ENCODE results near the gene ABHD11. TPM values are rescaled to one million over a fixed set of nuclear protein-coding genes. Genes with fewer than 3 reads are reported as not detected.

The ABHD11 gene
- total and polyA plus RNA-seq, 2 of the 4 experiments (the other 2 are of a cell fraction): 13.4 to 19.9 TPM

- WGBS, 2 experiments (ENCODE audit: extremely low coverage in 2 of 2, insufficient read length in 1 of 2): 100% methylated on average over 4 of the region's 8 CpGs; no CpG with 5 or more reads in 1 of the 2 experiments
- peaks cover 3% of the 10 kb centered on the region; the same call in 1 of the 2 replicates for H4K20me1 ChIP-seq (ENCODE audit: insufficient read depth, low read length)
- H3K9ac ChIP-seq (ENCODE audit: low read depth, low read length): no peak overlapping the region
- no peak overlapping the region for H3K27ac ChIP-seq (ENCODE audit: insufficient read depth, low read length)
- H3K4me1 ChIP-seq (ENCODE audit: control insufficient read depth, insufficient read depth, low read length): peaks cover 7% of the 10 kb centered on the region
- no peak overlapping the region for H3K4me3 ChIP-seq (ENCODE audit: insufficient read depth, low read depth, low read length)
- TF ChIP-seq MAZ (IDR thresholded peaks at IDR 0.05; ENCODE audit: borderline replicate concordance, low read depth, low read length) (no peak), RAD21 (IDR thresholded peaks at IDR 0.05; ENCODE audit: low read length) (no peak), BHLHE40 (IDR thresholded peaks at IDR 0.05; ENCODE audit: low read depth, low read length) (no peak), USF2 (IDR thresholded peaks at IDR 0.05; ENCODE audit: low read depth, low read length) (no peak), MXI1 (IDR thresholded peaks at IDR 0.05; ENCODE audit: borderline replicate concordance, low read depth, low read length) (no peak), SMC3 (IDR thresholded peaks at IDR 0.05; ENCODE audit: low read depth, low read length) (no peak), CHD1 (IDR thresholded peaks at IDR 0.05; ENCODE audit: low read depth, low read length) (no peak), RCOR1 (IDR thresholded peaks at IDR 0.05; ENCODE audit: insufficient replicate concordance, low read length) (no peak), POLR2A (IDR thresholded peaks at IDR 0.05; ENCODE audit: low read depth, low read length) (no peak), FOS (IDR thresholded peaks at IDR 0.05; ENCODE audit: low read depth, low read length) (no peak), RFX5 (IDR thresholded peaks at IDR 0.05; ENCODE audit: low read depth, low read length) (no peak), MAFK (IDR thresholded peaks at IDR 0.05; ENCODE audit: low read depth, low read length) (no peak), NFE2L2 (IDR thresholded peaks at IDR 0.05; ENCODE audit: low read depth, low read length) (no peak), CEBPB (IDR thresholded peaks at IDR 0.05; ENCODE audit: low read depth, low read length) (no peak)
- TF ChIP-seq, protein P1, sequence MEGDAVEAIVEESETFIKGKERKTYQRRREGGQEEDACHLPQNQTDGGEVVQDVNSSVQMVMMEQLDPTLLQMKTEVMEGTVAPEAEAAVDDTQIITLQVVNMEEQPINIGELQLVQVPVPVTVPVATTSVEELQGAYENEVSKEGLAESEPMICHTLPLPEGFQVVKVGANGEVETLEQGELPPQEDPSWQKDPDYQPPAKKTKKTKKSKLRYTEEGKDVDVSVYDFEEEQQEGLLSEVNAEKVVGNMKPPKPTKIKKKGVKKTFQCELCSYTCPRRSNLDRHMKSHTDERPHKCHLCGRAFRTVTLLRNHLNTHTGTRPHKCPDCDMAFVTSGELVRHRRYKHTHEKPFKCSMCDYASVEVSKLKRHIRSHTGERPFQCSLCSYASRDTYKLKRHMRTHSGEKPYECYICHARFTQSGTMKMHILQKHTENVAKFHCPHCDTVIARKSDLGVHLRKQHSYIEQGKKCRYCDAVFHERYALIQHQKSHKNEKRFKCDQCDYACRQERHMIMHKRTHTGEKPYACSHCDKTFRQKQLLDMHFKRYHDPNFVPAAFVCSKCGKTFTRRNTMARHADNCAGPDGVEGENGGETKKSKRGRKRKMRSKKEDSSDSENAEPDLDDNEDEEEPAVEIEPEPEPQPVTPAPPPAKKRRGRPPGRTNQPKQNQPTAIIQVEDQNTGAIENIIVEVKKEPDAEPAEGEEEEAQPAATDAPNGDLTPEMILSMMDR (conservative IDR thresholded peaks at IDR 0.05; ENCODE audit: low read depth, low read length): no peak
- TF ChIP-seq, protein P2, sequence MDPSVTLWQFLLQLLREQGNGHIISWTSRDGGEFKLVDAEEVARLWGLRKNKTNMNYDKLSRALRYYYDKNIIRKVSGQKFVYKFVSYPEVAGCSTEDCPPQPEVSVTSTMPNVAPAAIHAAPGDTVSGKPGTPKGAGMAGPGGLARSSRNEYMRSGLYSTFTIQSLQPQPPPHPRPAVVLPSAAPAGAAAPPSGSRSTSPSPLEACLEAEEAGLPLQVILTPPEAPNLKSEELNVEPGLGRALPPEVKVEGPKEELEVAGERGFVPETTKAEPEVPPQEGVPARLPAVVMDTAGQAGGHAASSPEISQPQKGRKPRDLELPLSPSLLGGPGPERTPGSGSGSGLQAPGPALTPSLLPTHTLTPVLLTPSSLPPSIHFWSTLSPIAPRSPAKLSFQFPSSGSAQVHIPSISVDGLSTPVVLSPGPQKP (IDR thresholded peaks at IDR 0.05; ENCODE audit: borderline replicate concordance, low read depth, low read length): no peak
- dilution Hi-C loops (cut with HindIII; ENCODE audit: low sequenced_read_pairs, unreplicated experiment) (no loop called here), in situ Hi-C loops (cut with MboI; ENCODE audit: low sequenced_read_pairs) (no loop called here), intact Hi-C loops (cut with micrococcal nuclease) (loop anchor here (5.0 kb wide), 1 partner anchor 117 kb away; no protein-coding TSS in a partner anchor)
- no peak overlapping the region for H2BK120ac ChIP-seq (ENCODE audit: low read depth, low read length)
- H2AK5ac ChIP-seq (ENCODE audit: low read depth, low read length): no peak overlapping the region
- H3K4ac ChIP-seq (ENCODE audit: low read depth, low read length): no peak overlapping the region
- H2BK15ac ChIP-seq (ENCODE audit: low read depth, low read length): no peak overlapping the region
- ChIA-PET POLR2A (ENCODE audit: unreplicated experiment) (no interaction called here), CTCF (interaction anchor here (0.6 kb wide), 1 partner anchor 49 kb away, joined by 5 read pairs; no protein-coding TSS in a partner anchor)
- no peaks in the 10 kb centered on the region for H3K27me3 ChIP-seq (ENCODE audit: control insufficient read depth, insufficient read depth, low read length)
- H3K36me3 ChIP-seq (ENCODE audit: control insufficient read depth, insufficient read depth, low read length): 0 out of 2 replicates have a peak, but pooled peaks cover 6% of the 10 kb centered on the region
- no peak overlapping the region for H3K23ac ChIP-seq (ENCODE audit: low read depth, low read length)
- H2BK20ac ChIP-seq (ENCODE audit: low read depth, low read length): no peak overlapping the region
- BruUV-seq (replicated peaks): no TSS peak
- no peak overlapping the region; a peak in 1 of 4 replicates for H4K8ac ChIP-seq (ENCODE audit: low read depth in 2 of 2, low read length in 2 of 2)
- no peak overlapping the region for H4K5ac ChIP-seq (ENCODE audit: low read depth, low read length)
- H3K4me2 ChIP-seq (ENCODE audit: low read depth, low read length): no peak overlapping the region
- no peak for ATAC-seq (ENCODE audit: low read depth)
- H3K79me1 ChIP-seq (ENCODE audit: low read depth in 1 of 2, low read length in 2 of 2): peaks cover 5 to 27% of the 10 kb centered on the region in 2 experiments; a peak in 3 of 4 replicates
- no peak overlapping the region for H3K14ac ChIP-seq (replicated peaks; ENCODE audit: low read depth, low read length)
- no peak overlapping the region for H2BK5ac ChIP-seq (ENCODE audit: low read depth, low read length, poor library complexity, severe bottlenecking)
- no peak for DNase-seq
- H4K91ac ChIP-seq (ENCODE audit: insufficient read depth, low read depth, low read length): no peak overlapping the region
- peaks cover 8% of the 10 kb centered on the region for H3K9me1 ChIP-seq (ENCODE audit: insufficient read depth, low read length)
- H2AK9ac ChIP-seq (replicated peaks; ENCODE audit: low read depth, low read length, poor library complexity): no peak overlapping the region
- no peaks in the 10 kb centered on the region for H3K9me3 ChIP-seq (ENCODE audit: control insufficient read depth, insufficient read depth, low read length)
- no peak overlapping the region for H3K56ac ChIP-seq (ENCODE audit: extremely low read depth, insufficient read depth, low read length)
- H3K18ac ChIP-seq (ENCODE audit: low read depth, low read length): no peak overlapping the region
- no peak overlapping the region for H2AFZ ChIP-seq (replicated peaks; ENCODE audit: low read length, poor library complexity)
Measured at GRCh38 chr7:73735528-73735905, 3.1 kb downstream of the ABHD11 start.

Measured in IMR-90 (cell line).